LNCAP (cell line): ENCODE measurements around the gene C2orf76.

Source experiments
- TF ChIP-seq, protein P1 (sequence below): fragments of 450-650 bp; IDR thresholded peaks from 2 replicates; pipeline ENCODE4 v1.5.1; 2017; ENCODE audit warnings: mild to moderate bottlenecking

Gene C2orf76

DNA sequence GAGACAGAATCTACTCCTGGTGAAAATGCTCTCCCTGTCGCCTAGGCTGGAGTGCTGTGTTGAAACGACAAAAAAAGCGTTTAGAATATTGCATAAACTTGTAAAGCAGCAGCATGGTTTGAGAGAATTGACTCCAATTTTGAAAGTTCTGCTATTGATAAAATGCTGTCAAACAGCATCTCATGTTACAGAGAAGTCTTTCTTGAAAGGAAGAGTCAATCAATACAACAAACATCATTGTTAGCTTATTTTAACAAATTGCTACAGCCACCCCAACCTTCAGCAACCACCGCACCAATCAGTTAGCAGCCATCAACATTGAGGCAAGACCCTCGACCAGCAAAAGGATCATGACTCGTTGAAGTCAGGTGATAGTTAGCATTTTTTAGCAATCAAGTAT lies 6.9 kb downstream of the C2orf76 start:
- TF ChIP-seq, protein P1, sequence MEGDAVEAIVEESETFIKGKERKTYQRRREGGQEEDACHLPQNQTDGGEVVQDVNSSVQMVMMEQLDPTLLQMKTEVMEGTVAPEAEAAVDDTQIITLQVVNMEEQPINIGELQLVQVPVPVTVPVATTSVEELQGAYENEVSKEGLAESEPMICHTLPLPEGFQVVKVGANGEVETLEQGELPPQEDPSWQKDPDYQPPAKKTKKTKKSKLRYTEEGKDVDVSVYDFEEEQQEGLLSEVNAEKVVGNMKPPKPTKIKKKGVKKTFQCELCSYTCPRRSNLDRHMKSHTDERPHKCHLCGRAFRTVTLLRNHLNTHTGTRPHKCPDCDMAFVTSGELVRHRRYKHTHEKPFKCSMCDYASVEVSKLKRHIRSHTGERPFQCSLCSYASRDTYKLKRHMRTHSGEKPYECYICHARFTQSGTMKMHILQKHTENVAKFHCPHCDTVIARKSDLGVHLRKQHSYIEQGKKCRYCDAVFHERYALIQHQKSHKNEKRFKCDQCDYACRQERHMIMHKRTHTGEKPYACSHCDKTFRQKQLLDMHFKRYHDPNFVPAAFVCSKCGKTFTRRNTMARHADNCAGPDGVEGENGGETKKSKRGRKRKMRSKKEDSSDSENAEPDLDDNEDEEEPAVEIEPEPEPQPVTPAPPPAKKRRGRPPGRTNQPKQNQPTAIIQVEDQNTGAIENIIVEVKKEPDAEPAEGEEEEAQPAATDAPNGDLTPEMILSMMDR, result no peak

DNA sequence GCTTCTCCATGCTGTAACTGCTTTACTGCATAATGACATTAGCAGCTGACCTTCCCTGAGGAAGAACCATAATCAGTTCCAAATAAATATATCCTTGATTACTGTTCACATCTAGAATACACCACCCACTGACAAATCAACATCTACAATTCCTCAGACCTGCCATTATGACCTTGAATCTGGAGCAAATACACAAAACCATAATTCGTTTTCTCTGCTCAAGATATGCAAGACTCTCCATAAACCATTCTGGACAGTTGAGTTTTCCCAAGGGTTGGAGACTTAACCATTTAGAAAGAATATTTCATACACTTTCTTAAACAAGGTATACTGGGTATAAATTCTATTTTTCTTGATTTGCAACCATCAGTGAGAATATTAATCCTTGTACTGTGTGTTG lies 11.8 kb downstream of the C2orf76 start:
- TF ChIP-seq, protein P1, result no peak

DNA sequence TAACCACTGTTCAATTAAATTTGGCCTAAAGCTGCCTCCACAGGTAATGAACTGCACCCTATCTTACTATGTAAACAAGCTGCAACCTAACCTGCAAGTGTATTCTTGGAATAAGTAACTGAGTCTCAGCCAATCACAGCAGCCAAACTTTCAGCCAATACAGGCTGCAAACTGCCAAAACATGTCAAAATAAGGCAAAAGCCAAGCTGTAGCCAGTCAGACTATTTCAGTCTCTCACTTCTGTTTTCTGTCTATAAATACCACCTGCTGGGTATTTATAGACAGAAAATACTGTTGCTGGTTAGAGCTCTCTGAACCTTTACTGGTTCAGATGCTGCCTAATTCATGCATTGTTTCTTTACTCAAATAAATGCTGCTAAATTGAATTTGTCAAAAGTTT lies 14.3 kb downstream of the C2orf76 start:
- TF ChIP-seq, protein P1, result no peak

DNA sequence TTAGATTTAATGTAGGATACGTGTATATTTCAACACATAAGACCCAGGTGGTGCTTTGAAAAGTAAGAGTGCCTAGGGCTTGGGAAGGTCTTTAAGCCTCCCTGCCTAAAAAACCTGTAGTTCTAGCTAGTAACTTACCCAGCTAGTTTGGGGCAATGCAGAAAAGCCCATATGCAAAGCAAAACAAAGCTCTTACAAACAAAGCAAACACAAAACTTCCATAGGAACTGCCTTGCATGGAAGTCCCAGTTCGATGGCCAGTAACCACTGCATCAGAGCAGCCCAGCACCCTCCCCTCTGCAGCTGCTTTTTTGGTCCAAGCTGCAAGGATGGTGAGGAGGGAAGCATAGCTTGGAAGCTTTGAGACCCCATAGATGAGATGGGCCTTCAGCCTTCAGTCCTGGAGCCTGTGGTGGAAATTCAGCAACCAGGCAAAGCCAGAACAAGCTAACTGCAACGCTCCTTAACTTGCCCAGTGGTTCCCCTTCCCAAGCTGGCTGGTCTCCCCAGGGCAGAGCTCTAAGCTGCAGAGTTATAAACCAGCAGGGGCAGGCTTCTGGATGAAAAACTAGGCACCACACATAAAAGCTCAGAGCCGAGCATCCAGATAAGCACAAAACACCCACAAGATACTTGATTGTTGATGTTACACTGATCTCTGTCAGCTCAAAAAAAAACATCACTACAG lies 16.2 kb downstream of the C2orf76 start:
- TF ChIP-seq, protein P1, result no peak

- TF ChIP-seq, protein P1, result no peak
Observed at GRCh38 chr2:119349289-119349688, 17.3 kb downstream of the C2orf76 start.

GRCh38 chr2:119341684-119342083 lies 24.9 kb downstream of the C2orf76 start:
- TF ChIP-seq, protein P1, result no peak

GRCh38 chr2:119339562-119339923 lies 27.1 kb downstream of the C2orf76 start:
- TF ChIP-seq, protein P1, result no peak
